Brain microvascular endothelial cell (primary cell): ENCODE results near the gene NFIL3.
"Not testable (repeated sequence)": the region's sequence is repeated elsewhere in the genome, so short reads cannot be mapped to it uniquely, and the experiment has no call there.

ENCODE experiments used
- DNase-seq: peaks from one replicate; pipeline ENCODE4 v3.0.0-alpha.2; 2020
- H3K27ac ChIP-seq: fragments of 250-450 bp; sonication (Bioruptor Pico); 2 replicates; pipeline ENCODE4 v1.5.1; 2020; ENCODE audit warnings: mild to moderate bottlenecking, moderate library complexity
- H3K27me3 ChIP-seq: fragments of 250-450 bp; sonication (Bioruptor Pico); replicated peaks from 2 replicates; pipeline ENCODE4 v1.5.1; 2020; ENCODE audit warnings: mild to moderate bottlenecking
- H3K36me3 ChIP-seq: fragments of 250-450 bp; sonication (Bioruptor Pico); replicated peaks from 2 replicates; pipeline ENCODE4 v1.5.1; 2020; ENCODE audit warnings: mild to moderate bottlenecking
- H3K4me3 ChIP-seq: 2 replicates; pipeline ENCODE4 v1.5.1; 2011; ENCODE audit warnings: low read depth, mild to moderate bottlenecking, control low read depth, low read length, moderate library complexity
- in situ Hi-C: cut with HindIII; loops from 2 replicates; pipeline ENCODE4 v1.10.0; 2017; ENCODE audit warnings: low sequenced_read_pairs, low pct_ligation_motif_present
- TF ChIP-seq, protein P1 (sequence below): IDR thresholded peaks from 2 replicates; pipeline ENCODE4 v1.5.1; 2011; ENCODE audit warnings: low read depth, mild to moderate bottlenecking, moderate library complexity, low read length, control low read depth, inconsistent platforms; ENCODE audit errors: missing control alignments

The NFIL3 gene

DNA sequence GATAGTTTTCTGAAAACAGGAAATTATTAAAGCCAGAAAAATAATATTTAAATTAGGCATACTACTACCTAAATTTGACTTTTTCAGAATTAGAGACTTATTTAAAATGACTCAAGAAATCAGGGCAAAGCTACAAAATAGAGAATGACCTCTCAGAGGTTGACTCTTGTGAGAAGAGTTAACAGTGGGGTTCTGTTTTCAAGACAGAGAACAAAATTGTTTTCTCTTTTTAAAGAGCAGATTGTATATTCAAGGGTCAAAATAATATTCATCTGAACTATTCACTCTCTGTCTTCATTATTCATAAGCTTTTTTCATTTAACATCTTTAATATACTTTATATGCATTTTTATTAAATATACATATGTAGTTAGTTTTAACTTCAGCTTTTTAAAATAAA, 40.1 kb downstream of the NFIL3 start:
- DNase-seq = no peak
- TF ChIP-seq, protein P1, sequence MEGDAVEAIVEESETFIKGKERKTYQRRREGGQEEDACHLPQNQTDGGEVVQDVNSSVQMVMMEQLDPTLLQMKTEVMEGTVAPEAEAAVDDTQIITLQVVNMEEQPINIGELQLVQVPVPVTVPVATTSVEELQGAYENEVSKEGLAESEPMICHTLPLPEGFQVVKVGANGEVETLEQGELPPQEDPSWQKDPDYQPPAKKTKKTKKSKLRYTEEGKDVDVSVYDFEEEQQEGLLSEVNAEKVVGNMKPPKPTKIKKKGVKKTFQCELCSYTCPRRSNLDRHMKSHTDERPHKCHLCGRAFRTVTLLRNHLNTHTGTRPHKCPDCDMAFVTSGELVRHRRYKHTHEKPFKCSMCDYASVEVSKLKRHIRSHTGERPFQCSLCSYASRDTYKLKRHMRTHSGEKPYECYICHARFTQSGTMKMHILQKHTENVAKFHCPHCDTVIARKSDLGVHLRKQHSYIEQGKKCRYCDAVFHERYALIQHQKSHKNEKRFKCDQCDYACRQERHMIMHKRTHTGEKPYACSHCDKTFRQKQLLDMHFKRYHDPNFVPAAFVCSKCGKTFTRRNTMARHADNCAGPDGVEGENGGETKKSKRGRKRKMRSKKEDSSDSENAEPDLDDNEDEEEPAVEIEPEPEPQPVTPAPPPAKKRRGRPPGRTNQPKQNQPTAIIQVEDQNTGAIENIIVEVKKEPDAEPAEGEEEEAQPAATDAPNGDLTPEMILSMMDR = no peak
- Histone ChIP-seq H3K27ac (no peak overlapping the region), H3K4me3 (no peak overlapping the region), H3K27me3 (no peaks in the 10 kb centered on the region), H3K36me3 (no peaks in the 10 kb centered on the region)
- in situ Hi-C loops = no loop called here

DNA sequence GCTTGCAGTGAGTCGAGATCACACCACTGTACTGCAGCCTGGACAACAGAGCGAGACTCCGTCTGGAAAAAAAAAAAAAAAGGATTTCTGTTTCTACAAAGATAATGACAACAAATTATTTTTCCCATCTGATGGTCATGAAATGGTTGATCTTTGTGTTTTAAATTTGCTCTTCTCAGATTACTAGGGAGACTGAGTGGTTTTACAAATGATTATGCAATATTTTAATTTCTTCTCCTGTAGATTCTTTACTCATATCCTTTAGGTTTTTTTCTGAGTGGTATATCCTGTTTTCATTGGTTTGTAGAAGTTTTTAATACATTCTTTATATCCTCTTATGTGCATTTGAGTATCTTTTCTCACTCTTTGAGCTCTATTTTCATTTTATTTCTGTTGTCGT, 41.3 kb downstream of the NFIL3 start:
- Histone ChIP-seq H3K36me3 (no peaks in the 10 kb centered on the region), H3K27ac (no peak overlapping the region), H3K4me3 (no peak overlapping the region), H3K27me3 (no peaks in the 10 kb centered on the region)
- DNase-seq = no peak
- TF ChIP-seq, protein P1 = no peak
- in situ Hi-C loops = no loop called here

DNA sequence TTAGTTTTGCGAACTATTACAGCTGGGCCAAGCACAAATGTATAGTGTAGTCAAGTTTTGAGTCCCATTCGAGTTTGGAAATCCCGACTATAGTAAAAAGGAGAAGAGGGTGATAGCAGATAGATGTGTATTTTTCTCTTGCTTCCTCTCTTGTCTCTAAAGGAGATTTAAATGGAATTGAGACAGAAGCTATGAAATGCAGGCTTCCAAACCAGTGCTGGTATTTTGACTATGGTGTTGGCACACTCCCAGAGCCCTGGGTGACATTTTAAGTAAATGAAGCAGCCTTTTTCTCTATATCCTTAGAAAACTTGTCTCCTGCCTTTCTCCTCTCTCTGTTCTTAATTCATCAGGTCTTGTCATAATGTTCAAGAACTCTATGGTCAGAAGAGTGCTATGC, 44.2 kb downstream of the NFIL3 start:
- no peak overlapping the region for H3K27ac ChIP-seq
- in situ Hi-C loops = no loop called here
- no peak for DNase-seq
- H3K36me3 ChIP-seq = no peaks in the 10 kb centered on the region
- no peaks in the 10 kb centered on the region for H3K27me3 ChIP-seq
- H3K4me3 ChIP-seq = no peak overlapping the region
- TF ChIP-seq, protein P1 = no peak

DNA sequence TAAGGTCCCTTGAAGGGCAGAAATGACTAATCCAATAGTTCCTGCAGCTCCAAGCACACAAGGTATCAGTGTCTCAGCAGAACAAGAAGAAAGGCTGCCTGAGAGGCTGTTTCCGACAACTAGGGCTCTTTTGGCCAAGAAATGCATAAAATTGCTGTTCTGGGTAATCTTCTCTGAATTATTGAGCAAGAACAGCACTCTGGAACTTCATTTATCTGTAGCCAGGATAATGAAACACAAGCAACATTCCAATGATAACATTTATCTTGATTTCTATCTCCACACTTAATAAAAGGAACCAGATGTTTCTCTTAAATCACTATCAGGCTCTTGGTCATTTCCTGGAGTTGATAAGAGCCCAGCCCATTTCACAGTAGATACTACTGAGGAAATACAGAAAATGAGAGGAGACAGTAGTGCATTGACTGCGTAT, 44.9 kb downstream of the NFIL3 start:
- H3K27me3 ChIP-seq = no peaks in the 10 kb centered on the region
- TF ChIP-seq, protein P1 = no peak
- H3K36me3 ChIP-seq = no peaks in the 10 kb centered on the region
- H3K27ac ChIP-seq = peak overlapping the region; percentile 31
- DNase-seq = peak; percentile 76
- H3K4me3 ChIP-seq = no peak overlapping the region
- in situ Hi-C loops = no loop called here

DNA sequence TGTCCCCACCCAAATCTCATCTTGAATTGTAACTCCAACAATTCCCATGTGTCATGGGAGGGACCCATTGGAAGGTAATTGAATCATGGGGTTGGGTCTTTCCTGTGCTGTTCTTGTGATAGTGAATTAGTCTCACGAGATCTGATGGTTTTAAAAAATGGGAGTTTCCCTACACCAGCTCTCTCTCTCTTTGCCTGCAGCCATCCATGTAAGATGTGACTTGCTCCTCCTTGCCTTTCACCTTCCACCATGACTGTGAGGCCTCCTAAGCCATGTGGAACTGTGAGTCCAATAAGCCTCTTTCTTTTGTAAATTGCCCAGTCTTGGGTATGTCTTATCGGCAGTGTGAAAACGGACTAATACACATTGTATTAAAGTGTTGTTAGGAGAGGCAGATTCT, 45.6 kb downstream of the NFIL3 start:
- in situ Hi-C loops, DNase-seq, H3K36me3 ChIP-seq, H3K4me3 ChIP-seq, H3K27me3 ChIP-seq: not testable (repeated sequence)
- H3K27ac ChIP-seq = peak overlapping the region; percentile 31

DNA sequence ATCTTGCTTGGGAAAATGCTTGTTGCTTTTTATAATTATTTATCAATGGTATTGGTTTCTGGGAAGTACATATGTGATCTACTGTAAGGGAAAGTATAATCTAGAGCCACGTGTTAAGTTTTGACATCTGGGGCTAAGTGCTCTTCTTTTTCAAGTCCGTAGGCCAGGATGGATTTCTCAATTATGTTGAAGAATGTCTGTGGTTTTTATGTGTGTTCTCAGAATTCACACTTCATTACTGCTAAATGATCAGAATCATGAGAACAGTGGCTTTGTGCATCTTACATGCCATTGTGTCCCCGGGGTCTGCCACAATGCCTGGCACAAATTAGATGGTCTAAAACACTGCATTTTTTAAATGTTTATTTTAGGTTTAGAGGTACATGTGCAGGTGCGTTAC, 47.4 kb downstream of the NFIL3 start:
- DNase-seq = no peak

More for the DNA sequence above, 47.4 kb downstream of the NFIL3 start:
- Histone ChIP-seq H3K27me3 (no peaks in the 10 kb centered on the region), H3K4me3 (no peak overlapping the region), H3K36me3 (no peaks in the 10 kb centered on the region), H3K27ac (no peak overlapping the region)
- TF ChIP-seq, protein P1 = no peak
- in situ Hi-C loops = no loop called here
